Gastrocnemius medialis (tissue), 4 donors: ENCODE measurements around the gene SPATA31D3.

Experiments
- POLR2A ChIP-seq, 2 donors: fragments of 450-650 bp; IDR thresholded peaks; one replicate each; pipeline ENCODE4 v1.6.1; 2017; ENCODE audit warnings: antibody characterized with exemption in 2 of 2, mild to moderate bottlenecking in 2 of 2, moderate library complexity in 2 of 2
- TF ChIP-seq, protein P1 (sequence below), 5 experiments: fragments of 450-650 bp in 3 of 5; fragments of 200-600 bp in 2 of 5; sonication (generic) in 2 of 5; IDR thresholded peaks in 4 of 5; conservative IDR thresholded peaks in 1 of 5; 1 replicate in 4 of 5; 2 replicates in 1 of 5; pipeline ENCODE4 v1.5.1; 2016 to 2019; ENCODE audit warnings: antibody characterized with exemption in 5 of 5, mild to moderate bottlenecking in 3 of 5, moderate library complexity in 3 of 5

DNA sequence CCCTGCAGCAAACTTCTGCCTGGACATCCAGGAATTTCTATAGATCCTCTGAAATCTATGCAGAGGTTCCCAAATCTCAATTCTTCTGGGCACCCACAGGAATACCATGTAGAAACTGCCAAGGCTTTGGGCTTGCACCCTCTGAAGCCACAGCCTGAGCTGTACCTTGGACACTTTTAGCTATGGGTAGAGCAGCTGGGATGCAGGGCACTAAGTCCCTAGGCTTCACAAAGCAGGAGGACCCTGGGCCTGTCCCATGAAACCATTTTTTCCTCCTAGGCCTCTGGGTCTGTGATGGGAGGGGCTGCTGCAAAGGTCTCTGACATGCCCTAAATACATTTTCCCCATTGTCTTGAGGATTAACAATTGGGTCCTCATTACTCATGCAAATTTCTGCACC, 12.3 kb downstream of the SPATA31D3 start:
- TF ChIP-seq, protein P1, sequence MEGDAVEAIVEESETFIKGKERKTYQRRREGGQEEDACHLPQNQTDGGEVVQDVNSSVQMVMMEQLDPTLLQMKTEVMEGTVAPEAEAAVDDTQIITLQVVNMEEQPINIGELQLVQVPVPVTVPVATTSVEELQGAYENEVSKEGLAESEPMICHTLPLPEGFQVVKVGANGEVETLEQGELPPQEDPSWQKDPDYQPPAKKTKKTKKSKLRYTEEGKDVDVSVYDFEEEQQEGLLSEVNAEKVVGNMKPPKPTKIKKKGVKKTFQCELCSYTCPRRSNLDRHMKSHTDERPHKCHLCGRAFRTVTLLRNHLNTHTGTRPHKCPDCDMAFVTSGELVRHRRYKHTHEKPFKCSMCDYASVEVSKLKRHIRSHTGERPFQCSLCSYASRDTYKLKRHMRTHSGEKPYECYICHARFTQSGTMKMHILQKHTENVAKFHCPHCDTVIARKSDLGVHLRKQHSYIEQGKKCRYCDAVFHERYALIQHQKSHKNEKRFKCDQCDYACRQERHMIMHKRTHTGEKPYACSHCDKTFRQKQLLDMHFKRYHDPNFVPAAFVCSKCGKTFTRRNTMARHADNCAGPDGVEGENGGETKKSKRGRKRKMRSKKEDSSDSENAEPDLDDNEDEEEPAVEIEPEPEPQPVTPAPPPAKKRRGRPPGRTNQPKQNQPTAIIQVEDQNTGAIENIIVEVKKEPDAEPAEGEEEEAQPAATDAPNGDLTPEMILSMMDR (IDR thresholded peaks at IDR 0.05 in 4 of 5, conservative IDR thresholded peaks at IDR 0.05 in 1 of 5) = no peak
- no peak for TF ChIP-seq POLR2A (IDR thresholded peaks at IDR 0.05)
